HepG2 (cell line): ENCODE results near the gene CCDC106. TPM values are rescaled to one million over a fixed set of nuclear protein-coding genes. Genes with fewer than 3 reads are reported as not detected.
A peak's percentile ranks its signal among the peaks of the same experiment; 100 is the strongest.

Experiments used
- ASH2L ChIP-seq: fragments of 300-600, 200-600 bp; sonication (generic); IDR thresholded peaks from 2 replicates; pipeline ENCODE4 v1.7.0; 2017; ENCODE audit warnings: low read depth, mild to moderate bottlenecking, moderate library complexity, mixed read lengths, low read length; ENCODE audit not compliant: insufficient read length
- EED ChIP-seq: sonication (generic); formaldehyde crosslinking; IDR thresholded peaks from 2 replicates; pipeline ENCODE4 v1.5.0; 2020; ENCODE audit warnings: mild to moderate bottlenecking, missing genetic modification reagents
- ELF4 ChIP-seq: sonication (generic); formaldehyde crosslinking; IDR thresholded peaks from 2 replicates; pipeline ENCODE4 v1.5.0; 2020; ENCODE audit warnings: missing genetic modification reagents, mild to moderate bottlenecking, moderate library complexity, borderline replicate concordance
- HNF4G ChIP-seq, 2 experiments: sonication (generic) in 1 of 2; formaldehyde crosslinking in 1 of 2; IDR thresholded peaks; 2 replicates each; pipeline versions ENCODE4 v1.4.0 to v1.6.1; 2011 to 2020; ENCODE audit warnings: borderline replicate concordance in 2 of 2, low read depth in 2 of 2, mild to moderate bottlenecking in 2 of 2, low read length in 1 of 2, missing genetic modification reagents in 1 of 2, moderate library complexity in 1 of 2
- NFE2L1 ChIP-seq: sonication (generic); formaldehyde crosslinking; IDR thresholded peaks from 2 replicates; pipeline ENCODE4 v1.4.0; 2020; ENCODE audit warnings: missing genetic modification reagents, mild to moderate bottlenecking, borderline replicate concordance
- PAF1 ChIP-seq: IDR thresholded peaks from 2 replicates; pipeline ENCODE4 v1.6.1; 2016; ENCODE audit warnings: missing genetic modification reagents, missing compliant biosample characterization
- SAFB2 ChIP-seq: sonication (generic); formaldehyde crosslinking; IDR thresholded peaks from 2 replicates; pipeline ENCODE4 v1.5.1; 2020; ENCODE audit warnings: missing genetic modification reagents, low read depth, mild to moderate bottlenecking, borderline replicate concordance
- SYNCRIP ChIP-seq: fragments of 200-400 bp; formaldehyde crosslinking; IDR thresholded peaks from 2 replicates; pipeline ENCODE4 v1.6.1; 2018; ENCODE audit warnings: mild to moderate bottlenecking, low read depth, low read length; ENCODE audit not compliant: insufficient read depth
- U2AF1 ChIP-seq: fragments of 200-400 bp; formaldehyde crosslinking; optimal IDR thresholded peaks from 2 replicates; pipeline ENCODE3; 2017; ENCODE audit warnings: mild to moderate bottlenecking, low read depth, low read length
- XBP1 ChIP-seq: sonication (generic); formaldehyde crosslinking; IDR thresholded peaks from 2 replicates; pipeline ENCODE4 v1.5.0; 2020; ENCODE audit warnings: missing genetic modification reagents
- ZBTB7B ChIP-seq: sonication (generic); formaldehyde crosslinking; IDR thresholded peaks from 2 replicates; pipeline ENCODE4 v1.4.0; 2020; ENCODE audit warnings: missing genetic modification reagents
- ZNF160 ChIP-seq: sonication (generic); formaldehyde crosslinking; IDR thresholded peaks from 2 replicates; pipeline ENCODE4 v1.8.0; 2022; ENCODE audit warnings: mild to moderate bottlenecking, inconsistent platforms, missing genetic modification reagents
- ZNF180 ChIP-seq: sonication (generic); formaldehyde crosslinking; IDR thresholded peaks from 2 replicates; pipeline ENCODE4 v1.4.0; 2020; ENCODE audit warnings: low read depth, missing genetic modification reagents, borderline replicate concordance
- ZNF280B ChIP-seq: sonication (generic); formaldehyde crosslinking; IDR thresholded peaks from 2 replicates; pipeline ENCODE4 v1.5.0; 2020; ENCODE audit warnings: missing genetic modification reagents, mild to moderate bottlenecking, borderline replicate concordance
- ZNF383 ChIP-seq: sonication (generic); formaldehyde crosslinking; IDR thresholded peaks from 2 replicates; pipeline ENCODE4 v1.4.0; 2020; ENCODE audit warnings: missing genetic modification reagents, mild to moderate bottlenecking, borderline replicate concordance
- ZNF44 ChIP-seq: sonication (generic); formaldehyde crosslinking; IDR thresholded peaks from 2 replicates; pipeline ENCODE4 v1.5.1; 2020; ENCODE audit warnings: mild to moderate bottlenecking, missing genetic modification reagents
- ZNF512B ChIP-seq: sonication (generic); formaldehyde crosslinking; IDR thresholded peaks from 2 replicates; pipeline ENCODE4 v1.5.1; 2020; ENCODE audit warnings: missing genetic modification reagents, mild to moderate bottlenecking, borderline replicate concordance
- ZNF572 ChIP-seq: sonication (generic); formaldehyde crosslinking; IDR thresholded peaks from 2 replicates; pipeline ENCODE4 v1.5.1; 2020; ENCODE audit warnings: mild to moderate bottlenecking, missing genetic modification reagents
- ZNF670 ChIP-seq: sonication (generic); formaldehyde crosslinking; IDR thresholded peaks from 2 replicates; pipeline ENCODE4 v1.8.0; 2022; ENCODE audit warnings: mild to moderate bottlenecking, missing genetic modification reagents, borderline replicate concordance
- ZNF672 ChIP-seq: sonication (generic); formaldehyde crosslinking; IDR thresholded peaks from 2 replicates; pipeline ENCODE4 v1.8.1; 2022; ENCODE audit warnings: missing genetic modification reagents
- ZNF780A ChIP-seq: sonication (generic); formaldehyde crosslinking; IDR thresholded peaks from 2 replicates; pipeline ENCODE4 v1.8.0; 2022; ENCODE audit warnings: mild to moderate bottlenecking, missing genetic modification reagents, moderate library complexity
- ZNF782 ChIP-seq: sonication (generic); formaldehyde crosslinking; IDR thresholded peaks from 2 replicates; pipeline ENCODE4 v1.4.0; 2020; ENCODE audit warnings: missing genetic modification reagents, mild to moderate bottlenecking, borderline replicate concordance
- ZSCAN5A ChIP-seq: sonication (generic); formaldehyde crosslinking; IDR thresholded peaks from 2 replicates; pipeline ENCODE4 v1.8.0; 2022; ENCODE audit warnings: mild to moderate bottlenecking, missing genetic modification reagents, borderline replicate concordance
- polyA plus RNA-seq, 8 experiments: library from polyadenylated mRNA; depleted of rRNA in 3 of 8; stranded (reverse) in 7 of 8; unstranded in 1 of 8; fragments of >200 nt; fragmentation: Illumina TruSeq in 4 of 8; extraction: Trizol in 4 of 8; gene quantifications; 2 replicates each; pipeline versions ENCODE4 v1.2.1 to v1.2.3, GENCODE V29; 2011 to 2016; ENCODE audit warnings: low read depth in 4 of 8, missing spikeins in 1 of 8, mixed read lengths in 1 of 8; ENCODE audit not compliant: insufficient read depth in 1 of 8
- total RNA-seq, 5 experiments: library from RNA; depleted of rRNA; stranded (reverse); fragments of >200 nt; fragmentation: Illumina TruSeq; extraction: Trizol; gene quantifications; 2 replicates each; pipeline ENCODE4 v1.2.3, GENCODE V29; 2016; ENCODE audit warnings: low read depth in 1 of 5

Gene CCDC106
- total and polyA plus RNA-seq, 2 of the 13 experiments (the other 11 are each of a cell fraction or from before 2014, with no cell fraction given): 4.7 to 8.8 TPM

GRCh38 chr19:55674841-55675660 is 27.0 kb downstream of the CCDC106 start, which contains the start of gene EPN1 (continued):
- TF ChIP-seq ZNF780A (CRISPR knock-in tag): no peak
- peak; percentile 94 for TF ChIP-seq PAF1 (CRISPR knock-in tag)
- TF ChIP-seq EED: no peak; the same call in 1 of the 2 replicates
- TF ChIP-seq XBP1 (CRISPR knock-in tag): no peak
- no peak for TF ChIP-seq ZNF512B (CRISPR knock-in tag)
- no peak for TF ChIP-seq ZSCAN5A (CRISPR knock-in tag)
- TF ChIP-seq SAFB2 (CRISPR knock-in tag): peak; percentile 89
- peak; percentile 65; the same call in 1 of the 2 replicates for TF ChIP-seq ZNF670 (CRISPR knock-in tag)
- TF ChIP-seq ZNF572: 0 out of 2 replicates have a peak, but pooled peaks have one; percentile 63
- TF ChIP-seq U2AF1: no peak
- TF ChIP-seq ZNF782 (CRISPR knock-in tag): no peak
- TF ChIP-seq ZNF383 (CRISPR knock-in tag): no peak
- peak; percentile 81; the same call in 1 of the 2 replicates for TF ChIP-seq ELF4 (CRISPR knock-in tag)
- TF ChIP-seq ZNF44 (CRISPR knock-in tag): no peak
- TF ChIP-seq ZNF160: peak; percentile 30; the same call in 1 of the 2 replicates
- TF ChIP-seq ZNF672: peak; percentile 99
- TF ChIP-seq ZNF180 (CRISPR knock-in tag): no peak
- TF ChIP-seq ZBTB7B (CRISPR knock-in tag): no peak
- no peak for TF ChIP-seq SYNCRIP
- no peak for TF ChIP-seq HNF4G (IDR thresholded peaks at IDR 0.05; ENCODE audit: borderline replicate concordance, low read depth, low read length)
- no peak for TF ChIP-seq HNF4G (CRISPR knock-in tag; IDR thresholded peaks at IDR 0.05; ENCODE audit: borderline replicate concordance, low read depth)
- TF ChIP-seq ASH2L: peak; percentile 74
- no peak for TF ChIP-seq NFE2L1 (CRISPR knock-in tag)
- no peak for TF ChIP-seq ZNF280B (CRISPR knock-in tag)
